Neural cell (in vitro differentiated cells): ENCODE results near the gene RBFOX2. TPM values are rescaled to one million over a fixed set of nuclear protein-coding genes. Genes with fewer than 3 reads are reported as not detected.

ENCODE experiments used
- H2AFZ ChIP-seq: fragments of 200-600, 300-800 bp; sonication (generic), shearing (Covaris generic); 2 replicates; pipeline ENCODE4 v1.6.0; 2014; ENCODE audit warnings: low read depth, mild to moderate bottlenecking, antibody characterized with exemption, low read length, moderate library complexity
- H3F3A ChIP-seq: fragments of 200-600 bp; shearing (Covaris generic); 2 replicates; pipeline ENCODE4 v1.6.1; 2016; ENCODE audit warnings: mild to moderate bottlenecking, moderate library complexity, mixed read lengths, antibody characterized with exemption, low read length; ENCODE audit not compliant: insufficient read depth, poor library complexity, severe bottlenecking
- H3K27ac ChIP-seq: fragments of 200-600, 300-800 bp; sonication (generic), shearing (Covaris generic); 2 replicates; pipeline ENCODE4 v1.5.1; 2014; ENCODE audit warnings: mild to moderate bottlenecking, low read length, moderate library complexity
- H3K27me3 ChIP-seq: fragments of 300-800, 200-600 bp; sonication (generic), shearing (Covaris generic); 2 replicates; pipeline ENCODE4 v1.6.0; 2014; ENCODE audit warnings: mild to moderate bottlenecking, low read depth, low read length, moderate library complexity; ENCODE audit not compliant: insufficient read depth
- H3K36me3 ChIP-seq: fragments of 300-800, 200-600 bp; sonication (generic), shearing (Covaris generic); 2 replicates; pipeline ENCODE4 v1.5.1; 2014; ENCODE audit warnings: mild to moderate bottlenecking, antibody characterized with exemption, low read length, moderate library complexity; ENCODE audit not compliant: insufficient read depth
- H3K4me2 ChIP-seq: fragments of 300-800, 200-600 bp; sonication (generic), shearing (Covaris generic); 2 replicates; pipeline ENCODE4 v1.6.0; 2014; ENCODE audit warnings: mild to moderate bottlenecking, low read length
- H3K4me3 ChIP-seq: fragments of 300-800, 200-600 bp; sonication (generic), shearing (Covaris generic); 2 replicates; pipeline ENCODE4 v1.5.1; 2014; ENCODE audit warnings: mild to moderate bottlenecking, low read length, moderate library complexity
- H3K79me2 ChIP-seq: fragments of 200-600 bp; shearing (Covaris generic); replicated peaks from 2 replicates; pipeline ENCODE4 v1.6.0; 2014; ENCODE audit warnings: mild to moderate bottlenecking, low read length, moderate library complexity; ENCODE audit not compliant: insufficient read depth
- H3K9ac ChIP-seq: fragments of 300-800, 200-600 bp; sonication (generic), shearing (Covaris generic); 2 replicates; pipeline ENCODE4 v1.6.1; 2016; ENCODE audit warnings: mild to moderate bottlenecking, low read length, mixed read lengths
- H3K9me2 ChIP-seq: fragments of 200-600 bp; shearing (Covaris generic); 2 replicates; pipeline ENCODE4 v1.6.1; 2016; ENCODE audit warnings: mild to moderate bottlenecking, low read length, mixed read lengths; ENCODE audit not compliant: insufficient read depth
- H3K9me3 ChIP-seq: fragments of 200-600, 300-800 bp; sonication (generic), shearing (Covaris generic); 2 replicates; pipeline ENCODE4 v1.6.1; 2016; ENCODE audit warnings: mild to moderate bottlenecking, mixed run types, low read length, moderate library complexity, mixed read lengths
- H4K20me1 ChIP-seq: fragments of 200-600 bp; shearing (Covaris generic); 2 replicates; pipeline ENCODE4 v1.6.1; 2016; ENCODE audit warnings: mild to moderate bottlenecking, mixed run types; ENCODE audit not compliant: insufficient read depth
- EP300 ChIP-seq: fragments of 450-650 bp; conservative IDR thresholded peaks from 2 replicates; pipeline ENCODE4 v1.6.1; 2014; ENCODE audit warnings: antibody characterized with exemption, mild to moderate bottlenecking, moderate library complexity; ENCODE audit not compliant: poor library complexity, severe bottlenecking
- EZH2 ChIP-seq: fragments of 200-600, 300-800 bp; shearing (Covaris generic), sonication (generic); IDR thresholded peaks from 2 replicates; pipeline ENCODE4 v1.6.1; 2014; ENCODE audit warnings: antibody characterized with exemption, low read length, borderline replicate concordance, mild to moderate bottlenecking; ENCODE audit not compliant: insufficient read depth, poor library complexity, severe bottlenecking
- MXI1 ChIP-seq: fragments of 450-650 bp; conservative IDR thresholded peaks from 2 replicates; pipeline ENCODE4 v1.6.1; 2014; ENCODE audit warnings: antibody characterized with exemption, mild to moderate bottlenecking; ENCODE audit not compliant: poor library complexity, severe bottlenecking
- POLR2AphosphoS5 ChIP-seq: IDR thresholded peaks from 2 replicates; pipeline ENCODE4 v1.6.1; 2012
- RAD21 ChIP-seq: fragments of 450-650 bp; conservative IDR thresholded peaks from 2 replicates; pipeline ENCODE4 v1.6.1; 2014; ENCODE audit warnings: antibody characterized with exemption, mild to moderate bottlenecking, moderate library complexity
- SMC3 ChIP-seq: fragments of 450-650 bp; conservative IDR thresholded peaks from 2 replicates; pipeline ENCODE4 v1.6.1; 2014; ENCODE audit warnings: antibody characterized with exemption, mild to moderate bottlenecking, moderate library complexity; ENCODE audit not compliant: poor library complexity
- TAF1 ChIP-seq: IDR thresholded peaks from 2 replicates; pipeline ENCODE4 v1.6.1; 2012; ENCODE audit warnings: low read depth
- polyA plus RNA-seq: library from polyadenylated mRNA; depleted of rRNA; stranded (reverse); fragments of >200 nt; gene quantifications from 2 replicates; pipeline ENCODE4 v1.2.3, GENCODE V29; 2014
- TF ChIP-seq, protein P1 (sequence below): fragments of 450-650 bp; IDR thresholded peaks from 2 replicates; pipeline ENCODE4 v1.5.1; 2014; ENCODE audit warnings: antibody characterized with exemption, mild to moderate bottlenecking, moderate library complexity; ENCODE audit not compliant: poor library complexity, severe bottlenecking
- TF ChIP-seq, protein P2 (sequence below): IDR thresholded peaks from 2 replicates; pipeline ENCODE4 v1.6.1; 2012; ENCODE audit warnings: borderline replicate concordance

The RBFOX2 gene
- polyA plus RNA-seq, 1 donor from 2014 or later: 529 TPM

DNA sequence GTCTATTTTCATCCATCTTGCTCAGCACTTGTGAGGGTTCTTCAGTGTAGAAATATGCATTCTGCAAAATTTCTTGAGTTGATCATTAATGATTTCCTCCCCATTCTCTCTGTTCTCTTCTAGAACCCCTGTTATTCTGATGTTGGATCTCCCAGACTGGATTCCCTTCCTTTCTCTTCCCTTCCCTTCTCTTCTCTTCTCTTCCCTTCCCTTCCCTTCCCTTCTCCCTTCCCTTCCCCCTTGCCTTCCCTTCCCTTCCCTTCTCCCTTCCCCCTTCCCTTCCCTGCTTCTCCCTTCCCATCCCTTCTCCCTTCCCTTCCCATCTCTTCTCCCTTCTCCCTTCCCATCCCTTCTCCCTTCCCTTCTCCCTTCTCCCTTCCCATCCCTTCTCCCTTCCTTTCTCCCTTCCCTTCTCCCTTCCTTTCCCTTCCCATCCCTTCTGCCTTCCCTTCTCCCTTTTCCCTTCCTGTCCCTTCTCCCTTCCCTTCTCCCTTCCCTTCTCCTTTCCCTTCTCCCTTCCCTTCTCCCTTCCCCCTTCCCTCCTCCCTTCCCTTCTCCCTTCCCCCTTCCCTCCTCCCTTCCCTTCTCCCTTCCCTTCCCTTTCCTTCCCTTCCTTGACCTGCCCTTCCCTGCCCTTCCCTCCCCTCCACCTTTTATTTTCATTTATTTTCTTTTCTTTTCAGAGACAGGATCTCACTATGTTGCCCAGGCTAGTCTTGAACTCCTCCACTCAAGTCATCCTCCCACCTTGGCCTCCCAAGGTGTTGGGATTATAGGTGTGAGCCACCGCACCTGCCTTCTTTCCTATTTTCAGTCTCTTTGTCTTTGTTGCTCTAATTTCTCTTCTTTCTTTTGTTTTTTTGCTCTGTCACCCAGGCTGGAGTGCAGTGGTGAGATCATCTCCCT lies 24.9 kb upstream of the RBFOX2 start:
- Histone ChIP-seq H3K9ac (no peak overlapping the region), H3K4me3 (no peak overlapping the region), H3K9me3 (no peaks in the 10 kb centered on the region), H2AFZ (no peak overlapping the region), H4K20me1 (no peaks in the 10 kb centered on the region), H3K27me3 (no peaks in the 10 kb centered on the region), H3K27ac (no peak overlapping the region), H3K9me2 (no peaks in the 10 kb centered on the region), H3K36me3 (no peaks in the 10 kb centered on the region), H3F3A (no peaks in the 10 kb centered on the region), H3K4me2 (no peak overlapping the region), H3K79me2 (no peaks in the 10 kb centered on the region)
- no peak for TF ChIP-seq SMC3
- no peak for TF ChIP-seq EP300
- TF ChIP-seq, protein P1, sequence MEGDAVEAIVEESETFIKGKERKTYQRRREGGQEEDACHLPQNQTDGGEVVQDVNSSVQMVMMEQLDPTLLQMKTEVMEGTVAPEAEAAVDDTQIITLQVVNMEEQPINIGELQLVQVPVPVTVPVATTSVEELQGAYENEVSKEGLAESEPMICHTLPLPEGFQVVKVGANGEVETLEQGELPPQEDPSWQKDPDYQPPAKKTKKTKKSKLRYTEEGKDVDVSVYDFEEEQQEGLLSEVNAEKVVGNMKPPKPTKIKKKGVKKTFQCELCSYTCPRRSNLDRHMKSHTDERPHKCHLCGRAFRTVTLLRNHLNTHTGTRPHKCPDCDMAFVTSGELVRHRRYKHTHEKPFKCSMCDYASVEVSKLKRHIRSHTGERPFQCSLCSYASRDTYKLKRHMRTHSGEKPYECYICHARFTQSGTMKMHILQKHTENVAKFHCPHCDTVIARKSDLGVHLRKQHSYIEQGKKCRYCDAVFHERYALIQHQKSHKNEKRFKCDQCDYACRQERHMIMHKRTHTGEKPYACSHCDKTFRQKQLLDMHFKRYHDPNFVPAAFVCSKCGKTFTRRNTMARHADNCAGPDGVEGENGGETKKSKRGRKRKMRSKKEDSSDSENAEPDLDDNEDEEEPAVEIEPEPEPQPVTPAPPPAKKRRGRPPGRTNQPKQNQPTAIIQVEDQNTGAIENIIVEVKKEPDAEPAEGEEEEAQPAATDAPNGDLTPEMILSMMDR: no peak
- TF ChIP-seq RAD21: no peak
- no peak for TF ChIP-seq POLR2AphosphoS5
- TF ChIP-seq TAF1: no peak
- TF ChIP-seq, protein P2, sequence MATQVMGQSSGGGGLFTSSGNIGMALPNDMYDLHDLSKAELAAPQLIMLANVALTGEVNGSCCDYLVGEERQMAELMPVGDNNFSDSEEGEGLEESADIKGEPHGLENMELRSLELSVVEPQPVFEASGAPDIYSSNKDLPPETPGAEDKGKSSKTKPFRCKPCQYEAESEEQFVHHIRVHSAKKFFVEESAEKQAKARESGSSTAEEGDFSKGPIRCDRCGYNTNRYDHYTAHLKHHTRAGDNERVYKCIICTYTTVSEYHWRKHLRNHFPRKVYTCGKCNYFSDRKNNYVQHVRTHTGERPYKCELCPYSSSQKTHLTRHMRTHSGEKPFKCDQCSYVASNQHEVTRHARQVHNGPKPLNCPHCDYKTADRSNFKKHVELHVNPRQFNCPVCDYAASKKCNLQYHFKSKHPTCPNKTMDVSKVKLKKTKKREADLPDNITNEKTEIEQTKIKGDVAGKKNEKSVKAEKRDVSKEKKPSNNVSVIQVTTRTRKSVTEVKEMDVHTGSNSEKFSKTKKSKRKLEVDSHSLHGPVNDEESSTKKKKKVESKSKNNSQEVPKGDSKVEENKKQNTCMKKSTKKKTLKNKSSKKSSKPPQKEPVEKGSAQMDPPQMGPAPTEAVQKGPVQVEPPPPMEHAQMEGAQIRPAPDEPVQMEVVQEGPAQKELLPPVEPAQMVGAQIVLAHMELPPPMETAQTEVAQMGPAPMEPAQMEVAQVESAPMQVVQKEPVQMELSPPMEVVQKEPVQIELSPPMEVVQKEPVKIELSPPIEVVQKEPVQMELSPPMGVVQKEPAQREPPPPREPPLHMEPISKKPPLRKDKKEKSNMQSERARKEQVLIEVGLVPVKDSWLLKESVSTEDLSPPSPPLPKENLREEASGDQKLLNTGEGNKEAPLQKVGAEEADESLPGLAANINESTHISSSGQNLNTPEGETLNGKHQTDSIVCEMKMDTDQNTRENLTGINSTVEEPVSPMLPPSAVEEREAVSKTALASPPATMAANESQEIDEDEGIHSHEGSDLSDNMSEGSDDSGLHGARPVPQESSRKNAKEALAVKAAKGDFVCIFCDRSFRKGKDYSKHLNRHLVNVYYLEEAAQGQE: no peak
- no peak for TF ChIP-seq MXI1
- no peak for TF ChIP-seq EZH2

DNA sequence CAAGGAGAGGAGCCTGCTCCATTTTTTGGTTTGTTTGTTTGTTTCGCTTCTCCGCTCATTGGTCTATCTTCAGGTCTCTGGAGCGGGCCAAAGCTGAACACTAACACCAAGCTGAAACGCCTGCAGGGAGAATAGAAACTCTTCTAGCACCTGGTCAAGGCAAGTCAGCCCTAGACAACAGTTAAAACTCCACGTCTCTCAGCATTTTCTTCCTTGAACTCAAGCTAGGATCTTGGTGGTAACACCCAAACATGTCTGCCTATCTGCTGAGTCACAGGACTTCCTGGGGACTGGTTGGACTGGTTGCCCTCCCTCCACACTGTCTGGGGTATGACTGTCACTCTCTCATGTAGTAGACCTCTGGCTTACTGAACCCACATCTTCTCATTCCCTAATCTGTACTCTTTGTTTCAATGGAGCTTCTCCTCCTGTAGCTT lies 23.9 kb upstream of the RBFOX2 start:
- Histone ChIP-seq H3F3A (no peaks in the 10 kb centered on the region), H3K27me3 (no peaks in the 10 kb centered on the region), H3K4me3 (no peak overlapping the region), H3K9me2 (no peaks in the 10 kb centered on the region), H3K27ac (no peak overlapping the region), H4K20me1 (no peaks in the 10 kb centered on the region), H3K79me2 (no peaks in the 10 kb centered on the region), H3K4me2 (no peak overlapping the region), H2AFZ (no peak overlapping the region), H3K36me3 (no peaks in the 10 kb centered on the region), H3K9ac (no peak overlapping the region), H3K9me3 (no peaks in the 10 kb centered on the region)
- TF ChIP-seq, protein P1: no peak
- no peak for TF ChIP-seq EP300
- no peak for TF ChIP-seq POLR2AphosphoS5
- TF ChIP-seq RAD21: no peak
- TF ChIP-seq TAF1: no peak
- TF ChIP-seq EZH2: no peak
- no peak for TF ChIP-seq SMC3
- TF ChIP-seq, protein P2: no peak
- TF ChIP-seq MXI1: no peak
